ENCODE data around the gene SLC31A1.
"Not testable (repeated sequence)": the region's sequence is repeated elsewhere in the genome, so short reads cannot be mapped to it uniquely, and the experiment has no call there.

Gene SLC31A1

DNA sequence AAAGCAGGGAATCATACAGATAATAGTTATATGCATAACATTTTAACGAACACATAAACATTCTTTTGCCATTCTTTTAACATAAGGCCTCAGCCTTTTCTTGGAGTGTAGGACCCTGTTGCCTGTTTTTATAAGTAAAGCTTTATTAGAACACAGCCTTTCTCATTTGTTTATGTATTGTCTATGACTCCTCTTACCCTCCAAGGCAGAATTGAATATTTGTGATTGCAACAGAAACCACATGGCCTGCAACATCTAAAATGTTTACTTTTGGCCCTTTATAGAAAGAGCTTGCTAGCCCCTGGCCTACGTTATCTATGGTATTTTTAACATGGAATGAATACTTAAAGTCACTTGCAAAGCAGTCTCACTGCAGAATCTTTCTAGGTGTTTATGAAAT lies 2.6 kb downstream of the SLC31A1 start:
- H3K4me1 ChIP-seq (ENCODE audit: control insufficient read depth, insufficient read depth, low read length) = peaks cover 30% of the 10 kb centered on the region
- no peaks in the 10 kb centered on the region for H3K36me3 ChIP-seq (ENCODE audit: control insufficient read depth, insufficient read depth, low read length)
- H3K9ac ChIP-seq (ENCODE audit: low read length) = no peak overlapping the region
- H3K27me3 ChIP-seq (ENCODE audit: control insufficient read depth, insufficient read depth, low read length) = no peaks in the 10 kb centered on the region
- H3K4me3 ChIP-seq (ENCODE audit: low read length) = no peak overlapping the region
- H3K9me3 ChIP-seq (ENCODE audit: control insufficient read depth, low read length) = no peaks in the 10 kb centered on the region

DNA sequence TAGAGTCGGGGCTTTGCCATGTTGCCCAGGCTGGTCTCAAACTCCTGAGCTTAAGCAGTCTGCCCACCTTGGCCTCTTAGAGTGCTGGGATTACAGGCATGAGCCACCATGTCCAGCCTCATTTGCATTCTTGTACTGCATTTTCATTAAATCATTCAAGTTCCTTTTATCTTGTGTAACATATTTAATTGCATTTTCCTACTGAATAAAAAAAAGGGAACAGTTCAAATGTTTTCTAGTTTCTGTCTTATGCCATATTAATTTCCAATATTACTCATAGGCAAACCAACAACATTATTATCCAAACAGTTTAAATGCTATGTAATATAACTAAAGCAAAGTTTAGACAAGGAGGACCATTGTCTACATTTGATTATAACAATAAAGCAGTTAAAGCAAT lies 6.1 kb downstream of the SLC31A1 start:
- no peaks in the 10 kb centered on the region for H3K36me3 ChIP-seq (ENCODE audit: control insufficient read depth, insufficient read depth, low read length)
- no peak overlapping the region for H3K4me3 ChIP-seq (ENCODE audit: low read length)
- no peaks in the 10 kb centered on the region for H3K9me3 ChIP-seq (ENCODE audit: control insufficient read depth, low read length)
- H3K27me3 ChIP-seq (ENCODE audit: control insufficient read depth, insufficient read depth, low read length) = no peaks in the 10 kb centered on the region
- no peak overlapping the region for H3K9ac ChIP-seq (ENCODE audit: low read length)
- H3K4me1 ChIP-seq (ENCODE audit: control insufficient read depth, insufficient read depth, low read length) = peaks cover 23% of the 10 kb centered on the region

DNA sequence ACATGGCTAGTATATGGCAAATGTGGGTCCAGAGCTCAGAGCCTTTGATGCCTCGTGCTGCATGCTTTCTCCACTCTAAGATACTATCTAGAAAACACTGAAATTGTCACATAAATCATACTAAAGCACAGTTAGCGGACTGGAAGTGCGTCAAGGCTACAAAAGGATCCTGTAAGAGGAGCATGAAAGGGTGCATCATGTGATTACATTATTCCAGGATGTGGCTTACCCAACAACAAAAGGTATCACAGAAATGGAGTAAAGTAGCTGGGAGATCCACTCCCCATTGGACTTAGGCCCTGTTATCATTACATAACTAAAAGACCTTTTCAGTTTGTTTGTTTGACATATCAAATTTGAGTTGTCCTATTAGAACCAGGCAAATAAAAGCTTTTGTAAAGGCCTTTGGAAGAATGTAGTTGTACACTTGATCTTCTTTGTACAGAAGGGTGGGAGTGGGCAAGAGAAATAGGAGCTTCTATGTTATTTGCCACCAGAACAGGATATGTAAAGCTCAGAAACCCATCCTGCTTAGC lies 6.9 kb downstream of the SLC31A1 start:
- Histone ChIP-seq H3K4me1 (ENCODE audit: control insufficient read depth, insufficient read depth, low read length) (peaks cover 23% of the 10 kb centered on the region), H3K9ac (ENCODE audit: low read length) (no peak overlapping the region), H3K9me3 (ENCODE audit: control insufficient read depth, low read length) (no peaks in the 10 kb centered on the region), H3K36me3 (ENCODE audit: control insufficient read depth, insufficient read depth, low read length) (no peaks in the 10 kb centered on the region), H3K27me3 (ENCODE audit: control insufficient read depth, insufficient read depth, low read length) (no peaks in the 10 kb centered on the region), H3K4me3 (ENCODE audit: low read length) (no peak overlapping the region)

DNA sequence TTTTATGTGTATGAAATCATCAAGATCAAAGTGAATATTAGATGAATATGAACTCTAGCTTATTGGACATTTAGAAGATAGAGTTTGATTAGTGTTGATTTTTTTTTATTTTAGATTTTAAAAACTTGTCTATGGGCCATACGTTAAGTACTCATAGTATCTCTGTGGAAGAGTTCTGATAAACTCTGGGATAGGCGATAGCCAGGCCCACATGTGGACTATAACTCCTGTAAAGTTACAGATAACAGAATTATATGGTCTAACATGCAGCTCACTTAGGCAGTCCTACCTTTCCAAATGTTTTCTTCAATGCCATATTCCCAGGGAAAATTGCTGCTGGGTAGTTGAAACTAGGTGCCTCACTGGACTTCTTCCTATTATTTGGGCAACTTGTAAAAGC lies 10.4 kb downstream of the SLC31A1 start:
- Histone ChIP-seq H3K9me3 (ENCODE audit: control insufficient read depth, low read length) (no peaks in the 10 kb centered on the region), H3K36me3 (ENCODE audit: control insufficient read depth, insufficient read depth, low read length) (no peaks in the 10 kb centered on the region), H3K4me1 (ENCODE audit: control insufficient read depth, insufficient read depth, low read length) (peaks cover 30% of the 10 kb centered on the region), H3K27me3 (ENCODE audit: control insufficient read depth, insufficient read depth, low read length) (no peaks in the 10 kb centered on the region), H3K9ac (ENCODE audit: low read length) (no peak overlapping the region), H3K4me3 (ENCODE audit: low read length) (no peak overlapping the region)

DNA sequence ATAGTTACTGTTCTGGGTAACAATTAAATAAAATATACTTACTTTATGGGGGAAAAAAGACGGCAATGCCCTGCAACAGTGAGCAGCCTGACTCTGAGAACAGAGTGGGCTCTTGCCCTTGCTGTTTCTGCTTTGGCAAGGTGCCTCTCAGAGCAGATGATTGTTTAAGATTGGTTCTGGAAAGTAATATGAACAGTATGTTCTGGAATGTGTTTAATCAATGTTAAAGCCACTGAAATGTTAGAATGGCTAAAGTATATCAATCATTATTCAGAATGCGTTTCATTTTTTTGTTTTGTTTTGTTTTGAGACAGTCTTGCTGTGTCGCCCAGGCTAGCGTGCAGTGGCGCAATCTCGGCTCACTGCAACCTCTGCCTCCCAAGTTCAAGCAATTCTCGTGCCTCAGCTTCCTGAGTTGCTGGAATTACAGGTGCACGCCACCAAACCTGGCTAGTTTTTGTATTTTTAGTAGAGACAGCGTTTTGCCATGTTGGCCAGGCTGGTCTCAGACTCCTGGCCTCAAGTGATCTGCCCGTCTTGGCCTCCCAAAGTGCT lies 14.4 kb downstream of the SLC31A1 start:
- not testable (repeated sequence) for H3K36me3 ChIP-seq (ENCODE audit: control insufficient read depth, insufficient read depth, low read length)
- peaks cover 16% of the 10 kb centered on the region for H3K4me1 ChIP-seq (ENCODE audit: control insufficient read depth, insufficient read depth, low read length)

DNA sequence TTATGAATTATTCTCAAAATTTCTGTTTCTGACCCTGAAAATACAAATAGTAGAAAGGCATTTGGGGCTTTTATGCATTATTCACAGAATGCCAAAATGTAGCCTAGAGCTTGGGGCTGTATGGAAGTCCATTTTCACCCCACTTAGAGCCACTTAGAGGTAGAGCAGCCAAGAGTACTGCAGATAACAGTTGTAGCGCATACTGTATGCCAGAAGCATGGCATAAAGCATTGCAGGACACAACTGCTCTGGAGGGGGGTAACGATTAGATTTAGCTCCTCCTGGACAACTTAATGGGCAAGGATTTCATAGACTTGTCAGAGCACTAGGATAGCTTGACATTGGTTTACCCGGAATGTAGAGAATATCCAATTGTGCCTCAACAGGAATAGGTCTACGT lies 15.7 kb downstream of the SLC31A1 start:
- peaks cover 4% of the 10 kb centered on the region for H3K36me3 ChIP-seq (ENCODE audit: control insufficient read depth, insufficient read depth, low read length)
- no peak overlapping the region for H3K9ac ChIP-seq (ENCODE audit: low read length)
- no peaks in the 10 kb centered on the region for H3K9me3 ChIP-seq (ENCODE audit: control insufficient read depth, low read length)
- H3K4me1 ChIP-seq (ENCODE audit: control insufficient read depth, insufficient read depth, low read length) = peaks cover 16% of the 10 kb centered on the region
- H3K27me3 ChIP-seq (ENCODE audit: control insufficient read depth, insufficient read depth, low read length) = no peaks in the 10 kb centered on the region
- no peak overlapping the region for H3K4me3 ChIP-seq (ENCODE audit: low read length)

More for the DNA sequence above, 14.4 kb downstream of the SLC31A1 start:
- not testable (repeated sequence) for H3K27me3 ChIP-seq (ENCODE audit: control insufficient read depth, insufficient read depth, low read length); H3K4me3 ChIP-seq (ENCODE audit: low read length); H3K9me3 ChIP-seq (ENCODE audit: control insufficient read depth, low read length); H3K9ac ChIP-seq (ENCODE audit: low read length)

DNA sequence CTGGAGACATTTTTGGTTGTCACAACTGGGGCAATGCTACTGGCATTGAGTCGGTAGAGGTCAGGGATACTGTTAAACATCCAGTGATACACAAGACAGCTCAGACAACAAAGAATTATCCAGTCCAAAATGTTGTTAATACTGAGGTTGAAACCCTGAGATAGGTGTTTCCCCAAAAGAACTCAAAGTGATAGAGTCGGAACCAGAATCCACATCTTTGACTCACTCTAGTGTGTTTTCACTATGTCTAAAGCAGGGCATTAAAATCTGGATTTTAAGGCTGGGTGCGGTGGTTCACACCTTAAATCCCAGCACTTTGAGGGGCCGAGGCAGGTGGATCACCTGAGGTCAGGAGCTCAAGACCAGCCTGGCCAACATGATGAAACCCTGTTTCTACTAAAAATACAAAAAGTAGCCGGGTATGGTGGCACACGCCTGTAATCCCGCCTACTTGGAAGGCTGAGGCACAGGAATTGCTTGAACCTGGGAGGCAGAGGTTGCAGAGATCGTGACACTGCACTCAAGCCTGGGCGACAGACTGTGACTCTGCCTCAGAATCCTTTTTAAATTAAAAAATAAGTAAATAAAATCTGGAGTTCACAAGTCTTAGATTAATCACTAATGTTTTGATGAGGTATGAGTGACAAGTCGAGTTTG lies 17.0 kb downstream of the SLC31A1 start:
- no peaks in the 10 kb centered on the region for H3K9me3 ChIP-seq (ENCODE audit: control insufficient read depth, low read length)
- no peaks in the 10 kb centered on the region for H3K27me3 ChIP-seq (ENCODE audit: control insufficient read depth, insufficient read depth, low read length)
- peaks cover 4% of the 10 kb centered on the region for H3K36me3 ChIP-seq (ENCODE audit: control insufficient read depth, insufficient read depth, low read length)
- H3K9ac ChIP-seq (ENCODE audit: low read length) = no peak overlapping the region
- H3K4me1 ChIP-seq (ENCODE audit: control insufficient read depth, insufficient read depth, low read length) = peaks cover 8% of the 10 kb centered on the region
- no peak overlapping the region for H3K4me3 ChIP-seq (ENCODE audit: low read length)

- Histone ChIP-seq H3K4me3 (ENCODE audit: low read length) (no peak overlapping the region), H3K27me3 (ENCODE audit: control insufficient read depth, insufficient read depth, low read length) (no peaks in the 10 kb centered on the region), H3K36me3 (ENCODE audit: control insufficient read depth, insufficient read depth, low read length) (peaks cover 4% of the 10 kb centered on the region), H3K4me1 (ENCODE audit: control insufficient read depth, insufficient read depth, low read length) (peaks cover 3% of the 10 kb centered on the region), H3K9me3 (ENCODE audit: control insufficient read depth, low read length) (no peaks in the 10 kb centered on the region), H3K9ac (ENCODE audit: low read length) (no peak overlapping the region)
Measured at GRCh38 chr9:113238859-113239232, 17.5 kb downstream of the SLC31A1 start.

- no peaks in the 10 kb centered on the region for H3K27me3 ChIP-seq (ENCODE audit: control insufficient read depth, insufficient read depth, low read length)
- no peaks in the 10 kb centered on the region for H3K9me3 ChIP-seq (ENCODE audit: control insufficient read depth, low read length)
- peaks cover 4% of the 10 kb centered on the region for H3K36me3 ChIP-seq (ENCODE audit: control insufficient read depth, insufficient read depth, low read length)
- H3K9ac ChIP-seq (ENCODE audit: low read length) = no peak overlapping the region
- H3K4me3 ChIP-seq (ENCODE audit: low read length) = no peak overlapping the region
- H3K4me1 ChIP-seq (ENCODE audit: control insufficient read depth, insufficient read depth, low read length) = no peaks in the 10 kb centered on the region
Measured at GRCh38 chr9:113241161-113241560, 19.8 kb downstream of the SLC31A1 start.

GRCh38 chr9:113244556-113244955 lies 23.2 kb downstream of the SLC31A1 start:
- Histone ChIP-seq H3K9ac (ENCODE audit: low read length) (no peak overlapping the region), H3K4me1 (ENCODE audit: control insufficient read depth, insufficient read depth, low read length) (no peaks in the 10 kb centered on the region), H3K36me3 (ENCODE audit: control insufficient read depth, insufficient read depth, low read length) (peaks cover 4% of the 10 kb centered on the region), H3K4me3 (ENCODE audit: low read length) (no peak overlapping the region), H3K9me3 (ENCODE audit: control insufficient read depth, low read length) (no peaks in the 10 kb centered on the region), H3K27me3 (ENCODE audit: control insufficient read depth, insufficient read depth, low read length) (no peaks in the 10 kb centered on the region)

GRCh38 chr9:113245894-113246293 lies 24.6 kb downstream of the SLC31A1 start:
- H3K4me3 ChIP-seq (ENCODE audit: low read length) = no peak overlapping the region
- H3K27me3 ChIP-seq (ENCODE audit: control insufficient read depth, insufficient read depth, low read length) = no peaks in the 10 kb centered on the region
- no peaks in the 10 kb centered on the region for H3K4me1 ChIP-seq (ENCODE audit: control insufficient read depth, insufficient read depth, low read length)
- H3K9me3 ChIP-seq (ENCODE audit: control insufficient read depth, low read length) = no peaks in the 10 kb centered on the region
- no peak overlapping the region for H3K9ac ChIP-seq (ENCODE audit: low read length)
- peaks cover 4% of the 10 kb centered on the region for H3K36me3 ChIP-seq (ENCODE audit: control insufficient read depth, insufficient read depth, low read length)

DNA sequence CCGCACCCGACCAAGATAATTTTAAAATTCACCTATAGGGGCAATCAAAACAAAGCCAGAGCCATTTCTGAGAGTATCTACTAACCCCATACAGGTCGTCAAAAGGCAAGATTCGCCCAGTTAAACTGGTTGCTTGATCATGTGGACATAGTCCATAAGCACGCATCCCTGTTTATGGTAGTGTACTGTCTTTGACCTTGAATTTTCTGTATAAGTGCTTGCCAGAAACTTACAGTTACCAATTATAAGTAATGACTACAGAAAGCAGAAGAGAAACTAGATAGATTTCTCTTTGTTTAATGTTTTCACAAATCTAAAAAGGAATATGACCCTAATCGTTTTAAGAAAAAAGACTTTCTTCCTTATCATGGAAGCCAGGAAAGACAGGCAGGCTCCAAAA lies 25.6 kb downstream of the SLC31A1 start:
- H3K36me3 ChIP-seq (ENCODE audit: control insufficient read depth, insufficient read depth, low read length) = no peaks in the 10 kb centered on the region
- H3K4me3 ChIP-seq (ENCODE audit: low read length) = no peak overlapping the region
- H3K9ac ChIP-seq (ENCODE audit: low read length) = no peak overlapping the region
- no peaks in the 10 kb centered on the region for H3K9me3 ChIP-seq (ENCODE audit: control insufficient read depth, low read length)
- H3K27me3 ChIP-seq (ENCODE audit: control insufficient read depth, insufficient read depth, low read length) = no peaks in the 10 kb centered on the region
- H3K4me1 ChIP-seq (ENCODE audit: control insufficient read depth, insufficient read depth, low read length) = no peaks in the 10 kb centered on the region
